Left ventricle myocardium superior (tissue), 1 donor: ENCODE results near the gene TGM2. TPM values are rescaled to one million over a fixed set of nuclear protein-coding genes. Genes with fewer than 3 reads are reported as not detected.

ENCODE experiments used
- ATAC-seq: fragments of 200-7000 bp; cut with Tn5 transposase; one replicate; pipeline ENCODE4 v1.9.1; 2020; ENCODE audit warnings: mild to moderate bottlenecking, moderate library complexity
- DNase-seq: peaks from one replicate; pipeline ENCODE4 v3.0.0-alpha.2; 2020
- intact Hi-C: fragments of 100-400 bp; cut with micrococcal nuclease; formaldehyde crosslinking; loops from one replicate; pipeline ENCODE4 v1.11.0; 2022
- total RNA-seq: library from RNA; stranded (reverse); fragmentation: NEBNext Ultra II Directional; extraction: Animal tissue kit (Norgen Biotek cat#: 25700); gene quantifications from one replicate; pipeline ENCODE4 v1.2.1, GENCODE V29; 2021
- donor health status: DM: no; HTN: yes; CAD: no; lungs with severe emphysema.

TGM2 gene
- total RNA-seq, 1 donor from 2014 or later, result 473 TPM

DNA sequence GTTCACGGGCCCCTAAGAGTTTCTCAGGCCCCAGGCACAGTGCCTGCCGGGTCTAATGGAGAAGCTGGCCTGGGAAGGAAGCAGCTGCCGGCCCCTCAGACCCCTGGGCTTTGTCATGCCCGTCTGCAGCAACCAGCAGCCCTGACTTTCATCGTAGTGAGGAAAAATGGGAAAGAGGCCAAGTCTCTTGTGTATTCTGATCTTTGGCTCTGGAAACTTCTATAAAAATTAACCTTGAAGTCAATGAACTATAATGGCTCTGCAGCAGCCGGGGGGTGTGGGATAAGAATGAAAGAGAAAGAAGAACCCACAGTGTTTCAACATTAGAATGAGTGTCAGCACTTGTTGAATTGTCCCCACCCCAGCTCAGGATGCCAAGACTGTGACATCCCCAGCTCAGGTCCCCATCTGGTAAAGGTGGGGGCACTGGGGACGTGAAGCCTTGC lies 12.9 kb downstream of the TGM2 start:
- ATAC-seq (peak; percentile 19), DNase-seq (no peak)
- intact Hi-C loops, result no loop called here

DNA sequence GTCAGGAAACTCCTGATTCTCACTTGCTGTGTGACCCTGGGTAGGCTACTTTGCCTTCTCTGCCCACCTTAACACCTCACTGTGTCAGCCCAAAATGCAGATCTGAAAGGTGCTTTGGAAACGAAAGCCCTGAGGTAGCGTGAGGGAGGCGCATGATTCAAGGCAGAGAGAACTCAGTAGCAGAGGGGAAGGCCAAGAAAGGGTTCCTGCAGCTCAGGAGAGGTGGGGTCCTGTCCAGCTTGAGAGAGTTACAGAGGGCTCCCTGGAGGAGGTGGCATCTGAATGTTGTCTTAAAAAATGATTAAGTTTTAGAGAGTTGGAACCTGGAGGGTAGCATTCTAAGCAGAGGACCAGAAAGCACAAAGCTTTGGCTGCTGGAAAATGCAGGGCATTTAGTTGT lies 13.6 kb downstream of the TGM2 start:
- intact Hi-C loops, result no loop called here
- ATAC-seq (no peak), DNase-seq (no peak)

DNA sequence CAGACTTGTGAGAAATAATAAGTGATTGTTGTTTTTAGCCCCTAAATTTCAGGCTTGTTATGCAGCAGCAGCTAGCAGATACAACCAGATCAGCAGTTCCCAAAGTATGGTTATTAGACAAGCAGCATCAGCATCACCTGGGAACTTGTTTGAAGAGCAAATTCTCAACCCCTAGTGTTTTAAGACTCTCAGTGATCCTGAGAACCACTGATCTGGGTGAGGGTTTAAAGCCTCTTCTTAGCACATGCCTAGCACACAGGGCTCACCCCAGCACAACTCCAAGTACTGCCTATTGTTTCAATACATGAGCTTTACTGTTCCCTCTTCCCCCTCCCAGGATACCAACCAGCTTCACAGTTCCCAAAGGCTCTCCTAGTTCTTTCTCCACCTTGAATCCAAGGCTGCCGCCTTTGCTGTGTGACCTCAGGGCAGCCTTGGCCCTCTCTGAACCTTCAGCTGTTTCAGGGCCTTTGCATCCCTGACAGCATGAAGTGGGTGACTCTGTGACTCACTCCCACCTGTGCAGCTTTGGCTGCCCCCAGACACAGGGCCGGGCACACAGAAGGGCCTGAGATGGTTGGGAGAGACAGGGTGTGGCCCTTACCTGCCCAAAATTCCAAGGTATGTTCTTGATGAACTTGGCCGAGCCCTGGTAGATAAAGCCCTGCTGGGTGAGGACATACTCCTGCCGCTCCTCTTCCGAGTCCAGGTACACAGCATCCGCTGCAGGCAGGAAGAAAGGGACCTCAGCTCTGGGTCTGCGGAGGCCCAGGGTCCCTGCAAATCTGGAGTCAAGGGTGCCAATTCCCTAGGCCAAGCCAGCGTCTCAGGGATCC lies 14.5 kb downstream of the TGM2 start:
- DNase-seq, result no peak
- intact Hi-C loops, result no loop called here
- ATAC-seq, result no peak

DNA sequence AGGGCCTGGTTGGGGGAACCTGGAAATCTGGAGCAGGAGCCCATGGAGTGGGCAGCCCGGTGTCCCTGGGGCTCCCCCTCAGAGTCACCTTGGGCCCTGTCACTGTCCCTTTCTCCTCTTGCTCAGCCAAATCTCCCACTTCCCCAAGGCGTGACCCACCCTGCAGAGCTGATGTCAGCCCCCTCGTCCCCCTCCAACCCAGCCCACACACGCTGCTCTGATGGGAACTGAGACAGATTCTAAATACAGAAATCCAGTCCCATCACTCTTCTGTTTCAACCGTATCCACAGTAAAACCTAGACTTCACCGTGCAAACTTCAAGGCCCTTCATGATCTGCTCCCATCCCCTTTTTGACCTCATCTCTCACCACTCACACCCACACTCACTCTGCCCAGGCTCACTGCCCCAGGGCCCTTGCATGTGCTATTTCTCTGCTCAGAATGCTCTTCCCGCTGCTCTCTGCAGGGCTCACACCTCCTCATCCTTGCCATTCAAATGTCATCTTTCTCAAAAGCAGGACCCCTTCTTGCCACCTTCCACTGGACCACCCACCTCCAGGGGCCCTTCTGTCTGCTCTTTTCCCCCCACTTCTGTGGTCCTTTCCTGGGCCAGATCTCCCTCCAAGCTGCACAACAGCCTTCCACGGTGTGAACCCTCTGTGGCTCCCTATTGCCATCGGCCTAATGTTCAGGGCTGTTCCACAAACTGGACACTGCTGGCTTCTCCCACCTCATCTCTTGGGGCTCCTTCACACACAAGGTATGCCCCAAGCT lies 16.6 kb downstream of the TGM2 start:
- intact Hi-C loops, result no loop called here
- peak; percentile 14 for DNase-seq
- ATAC-seq, result no peak

DNA sequence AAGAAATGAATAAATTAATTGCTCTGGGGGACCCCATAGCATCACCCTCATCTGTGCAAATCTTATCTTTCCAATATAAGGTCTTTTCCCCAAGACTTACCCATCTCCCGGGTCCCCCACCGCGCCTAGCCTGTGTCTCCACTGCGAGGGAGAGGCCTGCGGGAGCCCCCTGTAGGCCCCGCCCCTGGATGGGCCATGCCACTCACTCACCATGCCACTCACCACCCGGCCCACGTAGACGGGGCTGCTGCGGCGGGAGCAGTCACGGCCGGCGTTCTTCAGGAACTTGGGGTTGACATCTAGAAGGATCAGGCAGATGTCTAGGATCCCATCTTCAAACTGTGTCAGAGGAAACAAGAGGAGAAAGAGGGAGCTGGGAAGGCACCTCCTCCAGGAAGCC lies 17.3 kb downstream of the TGM2 start:
- intact Hi-C loops, result no loop called here
- DNase-seq (peak; percentile 18), ATAC-seq (no peak)

DNA sequence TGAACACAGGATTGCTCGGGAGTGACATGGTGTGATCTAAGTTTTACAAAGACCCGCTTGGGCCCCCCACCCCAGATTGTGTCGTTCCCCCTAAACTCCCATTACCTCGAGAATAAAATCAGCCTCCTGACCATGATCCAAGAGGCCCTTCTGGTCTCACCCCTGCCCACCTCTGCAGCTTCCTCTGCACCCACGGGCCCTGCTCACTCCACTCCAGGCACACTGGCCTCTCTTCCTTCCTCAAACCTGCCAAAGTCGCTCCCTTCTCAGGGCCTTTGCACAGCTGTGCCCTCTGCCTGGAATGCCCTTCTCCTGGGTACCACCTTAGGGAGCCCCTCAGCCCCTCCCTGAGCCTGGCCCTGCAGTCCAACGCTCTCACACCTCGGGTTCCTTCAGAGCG lies 17.9 kb downstream of the TGM2 start:
- ATAC-seq (no peak), DNase-seq (no peak)
- intact Hi-C loops, result no loop called here

DNA sequence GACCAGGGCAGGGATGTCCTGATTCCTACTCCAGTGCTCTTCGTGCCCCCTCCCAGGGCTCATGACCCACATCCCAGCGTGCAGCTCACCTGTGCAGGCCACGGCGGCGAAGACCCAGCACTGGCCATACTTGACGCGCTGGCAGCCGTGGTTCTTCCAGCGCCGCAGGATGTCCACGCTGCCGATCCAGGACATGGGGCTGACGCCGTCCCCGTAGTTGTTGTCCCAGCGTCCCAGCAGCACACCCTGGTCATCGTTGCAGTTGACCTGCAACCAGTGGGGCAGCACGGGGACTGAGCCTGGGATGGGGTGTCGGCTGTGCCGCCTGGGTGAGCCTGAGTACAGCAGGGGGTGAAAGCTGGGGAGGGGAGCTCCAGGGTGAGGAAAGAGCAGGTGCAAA lies 18.4 kb downstream of the TGM2 start:
- intact Hi-C loops, result no loop called here
- ATAC-seq, result no peak
- no peak for DNase-seq

DNA sequence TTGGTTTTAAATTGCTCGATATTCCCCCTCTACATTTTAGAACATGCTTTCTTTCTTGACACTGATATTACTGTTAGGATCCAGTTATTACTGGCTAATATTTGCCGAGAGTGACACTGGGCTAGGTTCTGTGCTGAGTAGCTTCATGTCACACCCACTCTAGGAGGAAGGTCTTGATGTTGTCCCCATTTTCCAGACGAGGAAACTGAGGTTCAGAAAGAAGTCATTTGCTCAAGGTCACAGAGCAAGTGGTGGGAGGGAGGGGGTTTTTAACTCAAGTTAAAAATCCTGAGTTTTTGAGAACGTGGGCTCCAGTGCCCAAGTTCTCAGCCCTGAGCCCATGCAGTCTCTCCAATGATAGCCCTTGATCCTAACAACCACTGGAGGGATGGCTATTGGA lies 18.9 kb downstream of the TGM2 start:
- no peak for DNase-seq
- intact Hi-C loops, result no loop called here
- ATAC-seq, result no peak

DNA sequence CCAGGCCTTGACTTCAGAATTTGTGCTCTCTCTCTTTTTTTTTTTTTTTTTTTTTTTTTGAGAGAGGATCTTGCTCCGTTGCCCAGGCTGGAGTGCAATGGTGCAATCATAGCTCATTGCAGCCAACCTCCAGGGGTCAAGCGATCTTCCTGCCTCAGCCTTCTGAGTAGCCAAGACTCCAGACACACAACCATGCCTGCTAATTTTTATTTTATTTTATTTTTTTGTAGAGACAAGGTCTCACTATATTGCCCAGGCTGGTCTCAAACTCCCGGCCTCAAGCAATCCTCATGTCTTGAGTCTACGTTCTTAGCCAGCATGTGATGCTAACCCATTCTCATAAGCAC lies 19.4 kb downstream of the TGM2 start:
- intact Hi-C loops, result no loop called here
- ATAC-seq, result no peak
- DNase-seq, result no peak

DNA sequence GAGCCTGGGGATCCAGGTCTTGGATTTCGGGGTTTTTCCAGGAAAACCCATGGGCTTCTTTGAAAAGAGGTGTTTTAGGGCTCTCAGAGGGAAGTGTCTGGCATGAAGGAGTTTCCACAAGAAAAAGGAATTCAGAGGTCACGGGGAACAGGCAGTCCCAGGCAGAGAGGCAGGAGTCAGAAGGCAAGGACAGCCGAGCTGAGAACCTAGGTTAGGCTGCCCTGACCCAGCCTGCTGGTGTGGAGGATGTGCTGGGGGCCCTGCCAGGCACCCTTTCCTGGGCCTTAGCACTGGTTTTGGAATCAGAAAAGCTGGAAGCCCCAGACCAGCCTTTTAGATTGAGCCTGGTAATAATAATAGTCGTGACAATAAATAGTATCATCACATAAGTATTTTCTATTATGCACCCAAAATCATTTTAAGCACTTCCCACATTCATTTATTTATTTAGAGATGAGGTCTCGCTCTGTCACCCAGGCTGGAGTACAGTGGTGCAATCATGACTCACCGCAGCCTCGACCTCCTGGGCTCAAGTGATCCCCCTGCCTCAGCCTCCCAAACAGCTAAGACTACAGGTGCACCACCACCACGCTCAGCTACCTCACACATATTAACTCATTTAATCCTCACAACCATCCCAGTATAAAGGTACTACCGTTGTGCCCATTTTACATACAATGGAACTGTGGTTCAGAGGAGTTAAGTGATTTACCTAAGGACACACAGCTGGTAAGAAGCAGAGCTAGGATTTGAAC lies 19.9 kb downstream of the TGM2 start:
- ATAC-seq (peak; percentile 8), DNase-seq (no peak)
- intact Hi-C loops, result no loop called here

DNA sequence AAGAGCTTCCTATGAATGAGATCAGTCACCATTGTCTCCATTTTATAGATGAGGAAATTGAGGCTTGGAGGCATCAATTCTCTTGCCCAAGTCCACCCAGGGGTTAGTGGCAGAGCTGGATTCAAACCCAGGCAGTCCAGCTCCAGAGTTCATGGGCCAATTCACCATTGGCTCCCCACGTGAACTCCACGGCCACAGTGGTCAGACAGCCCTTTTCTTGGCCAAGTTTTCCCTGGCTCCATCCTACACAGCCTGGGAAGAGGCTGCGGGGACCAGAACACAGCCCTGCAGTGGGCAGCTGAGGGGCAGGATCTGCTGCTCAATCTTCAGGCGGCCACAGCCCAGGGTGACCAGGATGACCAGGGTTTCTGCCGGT lies 20.5 kb downstream of the TGM2 start:
- no peak for DNase-seq
- peak; percentile 9 for ATAC-seq
- intact Hi-C loops, result no loop called here

DNA sequence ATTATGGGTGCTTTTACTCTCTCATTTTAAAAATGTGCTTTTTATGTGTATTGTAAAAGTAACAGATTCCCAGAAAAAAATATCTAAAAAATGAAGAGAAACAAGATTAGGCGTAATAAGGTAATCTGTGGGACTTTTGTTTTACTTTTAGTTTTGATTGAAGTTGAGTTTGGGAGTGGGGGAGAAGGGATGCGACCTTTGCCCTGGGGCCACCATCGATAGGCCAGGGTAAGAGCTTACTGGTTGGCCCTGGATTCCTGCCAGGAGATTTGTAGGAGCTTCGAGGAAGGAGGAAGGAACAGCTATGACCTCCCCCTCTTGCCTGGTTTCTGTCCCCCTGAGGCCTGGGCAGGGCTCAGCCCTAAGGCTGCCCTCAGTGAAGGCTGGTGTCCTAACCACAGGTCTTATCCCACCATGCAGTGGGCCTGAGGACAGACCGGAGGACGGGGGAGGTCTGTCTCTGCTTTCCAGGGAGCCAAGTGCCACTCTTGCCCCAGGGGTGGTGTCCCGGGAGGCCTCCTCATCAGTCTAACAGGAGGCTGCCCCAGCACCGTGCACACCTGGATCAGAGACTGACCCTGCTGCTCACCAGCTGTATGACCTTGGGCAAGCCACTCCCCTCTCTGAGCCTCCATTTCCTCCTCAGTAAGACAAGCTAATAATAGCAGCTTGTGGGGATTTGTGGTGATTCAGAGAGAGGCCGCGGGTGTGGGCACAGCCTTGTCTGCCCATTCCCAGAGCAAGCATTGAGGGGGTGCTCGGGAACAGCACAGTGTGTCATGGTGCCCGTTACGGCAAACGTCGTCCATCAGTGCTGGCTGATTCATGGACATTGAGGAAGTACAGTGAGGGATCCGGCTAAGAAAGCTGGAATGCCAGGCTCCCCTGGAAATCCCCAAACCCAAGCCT lies 21.2 kb downstream of the TGM2 start:
- intact Hi-C loops, result no loop called here
- DNase-seq (no peak), ATAC-seq (peak; percentile 66)

DNA sequence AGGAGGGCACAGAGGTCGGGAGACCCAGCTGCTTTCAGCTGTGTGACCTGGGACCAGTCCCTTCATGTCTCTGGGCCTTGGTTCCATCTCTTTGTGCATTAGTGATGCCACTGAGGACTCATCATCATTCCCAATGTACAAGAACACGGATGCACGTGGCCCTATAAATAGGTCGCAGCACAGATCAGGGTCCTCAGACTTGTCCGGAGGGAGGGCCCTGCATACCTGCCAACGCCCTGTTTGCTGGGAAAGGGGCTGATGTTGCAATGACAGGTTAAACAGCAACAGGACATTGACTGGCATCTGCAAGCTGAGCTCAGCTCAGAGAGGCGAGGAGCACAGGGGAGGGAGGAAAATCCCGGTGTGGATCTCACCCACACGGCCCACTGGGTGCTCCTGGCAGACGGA lies 21.8 kb downstream of the TGM2 start:
- ATAC-seq (peak; percentile 23), DNase-seq (no peak)
- intact Hi-C loops, result no loop called here

DNA sequence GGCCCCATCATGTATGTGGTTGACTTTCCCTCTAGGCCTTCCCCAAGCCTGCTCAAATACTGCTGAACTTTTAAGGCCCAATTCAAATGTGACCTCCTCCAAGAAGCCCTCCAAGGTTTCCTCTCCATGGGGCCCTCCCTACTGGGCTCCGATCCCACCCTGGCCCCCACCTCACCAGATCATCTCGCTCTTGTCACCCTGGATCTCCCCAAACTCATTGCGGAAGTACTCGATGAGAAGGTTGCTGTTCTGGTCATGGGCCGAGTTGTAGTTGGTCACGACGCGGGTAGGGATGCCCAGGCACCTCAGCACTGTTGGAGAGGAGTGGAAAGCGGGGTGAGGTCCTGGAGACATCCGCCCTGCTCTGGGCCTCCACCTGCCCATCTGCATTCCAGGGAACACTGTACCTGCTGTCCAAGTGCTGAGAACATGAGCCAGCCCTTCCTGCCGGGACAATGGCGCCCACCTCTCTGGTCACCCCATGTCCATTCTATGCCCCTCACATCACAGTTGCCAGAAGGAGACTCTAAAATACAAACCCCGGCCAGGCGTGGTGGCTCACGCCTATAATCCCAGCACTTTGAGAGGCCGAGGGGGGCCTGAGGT lies 23.1 kb downstream of the TGM2 start:
- intact Hi-C loops, result no loop called here
- ATAC-seq, result no peak
- no peak for DNase-seq

DNA sequence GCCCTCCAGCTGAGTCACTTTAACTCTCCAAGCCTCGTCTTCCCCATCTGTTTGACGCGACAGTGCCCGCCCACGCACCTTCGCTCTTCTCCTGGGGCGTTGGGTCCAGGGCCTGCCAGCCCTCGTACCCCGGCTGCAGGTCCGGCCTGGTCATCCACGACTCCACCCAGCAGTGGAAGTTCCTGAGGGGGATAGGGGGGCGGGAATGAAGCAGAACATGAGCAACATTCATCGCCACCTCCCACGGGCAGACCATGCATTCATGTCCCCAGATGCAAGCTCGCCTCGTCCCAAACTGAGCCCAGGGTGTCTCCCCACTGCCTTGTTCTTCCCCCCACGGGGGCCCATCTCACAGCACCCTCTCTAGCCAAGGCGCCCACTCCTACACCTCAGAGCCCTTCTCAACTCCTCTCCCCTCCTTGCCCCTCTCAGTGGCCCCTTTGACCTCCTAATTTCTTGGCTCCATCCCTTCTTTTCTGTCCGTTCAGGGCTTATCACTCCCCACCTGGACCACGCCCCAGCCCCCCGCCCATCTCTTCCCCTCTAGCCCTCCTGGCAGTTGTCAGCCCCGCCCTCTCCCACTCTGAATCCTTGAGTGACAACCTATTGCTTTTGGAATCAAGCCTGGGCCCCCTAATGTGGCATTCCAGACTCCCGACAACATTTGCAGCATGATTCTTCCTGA lies 23.7 kb downstream of the TGM2 start:
- no peak for ATAC-seq
- DNase-seq, result peak; percentile 31
- intact Hi-C loops, result no loop called here

DNA sequence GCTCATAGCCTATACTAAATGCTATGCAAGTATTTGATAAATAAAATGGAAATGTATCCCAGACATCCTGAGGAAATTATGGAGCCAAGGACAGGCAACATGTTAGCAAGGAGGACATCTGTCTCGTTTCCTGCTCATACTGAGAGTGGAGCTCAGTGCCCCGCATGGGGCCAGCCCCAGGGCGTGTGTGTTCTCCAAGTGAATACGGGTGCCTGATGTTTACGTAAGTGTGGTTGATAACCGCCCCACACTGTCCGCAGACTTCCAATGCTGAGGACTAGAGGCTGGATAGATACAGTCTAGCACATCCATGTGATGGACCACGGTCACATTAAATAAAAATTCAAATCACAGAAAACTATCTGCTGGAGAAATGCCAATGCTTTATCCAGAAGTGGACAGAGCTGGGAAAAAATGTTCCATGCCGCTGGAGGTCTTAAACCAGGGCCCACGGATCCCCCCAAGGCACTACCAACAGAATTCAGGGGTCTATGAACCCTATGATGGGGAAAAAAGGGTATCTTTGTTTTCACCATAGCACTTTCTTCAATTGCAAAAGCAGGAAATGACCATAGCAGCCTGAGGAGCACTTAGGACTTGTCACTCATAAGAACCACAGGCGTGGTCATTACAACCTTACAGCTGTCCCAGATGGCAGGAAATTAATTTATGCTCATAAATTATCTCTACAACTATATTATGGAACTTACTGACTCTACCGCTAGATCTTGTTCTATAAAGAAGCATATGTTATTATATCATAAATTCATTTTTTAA lies 24.9 kb downstream of the TGM2 start:
- DNase-seq (no peak), ATAC-seq (peak; percentile 12)
- intact Hi-C loops, result no loop called here

DNA sequence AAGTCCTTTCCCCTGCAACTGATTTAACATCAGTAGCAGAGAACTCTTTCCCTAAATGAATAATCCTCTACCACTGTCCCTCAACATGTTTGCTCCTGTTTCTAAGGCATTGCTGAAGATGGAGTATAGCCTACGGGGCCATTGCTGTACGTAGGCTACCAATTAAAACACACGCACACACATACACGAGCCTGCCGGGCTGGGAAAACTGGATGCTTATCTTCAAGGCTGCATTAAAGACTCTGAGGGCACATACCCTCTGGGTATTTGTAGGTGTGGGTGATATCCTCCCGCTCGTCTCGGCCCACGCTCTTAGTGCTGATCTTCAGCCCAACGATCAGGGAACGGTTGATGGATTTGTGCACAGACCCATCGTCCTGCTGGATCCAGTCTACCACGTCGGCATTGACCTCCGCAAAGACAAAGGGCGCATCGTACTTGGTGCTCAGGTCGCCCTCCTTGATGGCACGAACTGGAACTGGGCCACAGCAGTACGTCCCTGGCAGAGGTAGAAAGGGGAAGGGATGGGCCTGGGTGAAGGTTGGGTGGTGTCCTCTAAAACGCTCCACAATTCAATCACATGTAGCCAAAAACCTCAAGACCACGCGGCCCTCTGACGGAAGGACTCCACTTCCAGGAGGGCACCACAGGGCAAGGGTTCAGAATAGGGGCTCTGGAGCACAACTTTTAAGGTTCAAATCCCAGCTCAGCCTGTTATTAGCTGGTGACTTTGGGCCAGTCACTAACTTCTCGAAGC lies 25.7 kb downstream of the TGM2 start:
- DNase-seq, result no peak
- no peak for ATAC-seq
- intact Hi-C loops, result no loop called here
